ENCODE data around the gene CAPN2. TPM values are rescaled to one million over a fixed set of nuclear protein-coding genes. Genes with fewer than 3 reads are reported as not detected.

Gene CAPN2
- total RNA-seq, 1 donor: 340 TPM

- H2AFZ ChIP-seq (ENCODE audit: low read length): no peak overlapping the region
- no peak for DNase-seq (ENCODE audit: insufficient read length, low spot score, missing footprints)
- no peak overlapping the region for H3K4me2 ChIP-seq (ENCODE audit: insufficient read depth, low read length)
- no peaks in the 10 kb centered on the region for H3K9me3 ChIP-seq (ENCODE audit: low read depth, low read length)
- H3K36me3 ChIP-seq (ENCODE audit: insufficient read depth, low read length): peaks cover 87% of the 10 kb centered on the region
- TF ChIP-seq CTCF (IDR thresholded peaks at IDR 0.05; ENCODE audit: extremely low read depth, low read depth, low read length): no peak
- peaks cover 17% of the 10 kb centered on the region for H3K4me1 ChIP-seq (ENCODE audit: insufficient read depth, low read length)
- peaks cover 32% of the 10 kb centered on the region for H3K79me2 ChIP-seq (ENCODE audit: insufficient read depth, low read length)
- H3K4me3 ChIP-seq (ENCODE audit: insufficient read depth, low read length): no peak overlapping the region
- H3K27ac ChIP-seq (ENCODE audit: low read depth, low read length): no peak overlapping the region
- H3K27me3 ChIP-seq (ENCODE audit: insufficient read depth, low read length): no peaks in the 10 kb centered on the region
- peaks cover 19% of the 10 kb centered on the region for H4K20me1 ChIP-seq (ENCODE audit: insufficient read depth, low read length)
Measured at GRCh38 chr1:223750730-223751570, 38.6 kb downstream of the CAPN2 start.

GRCh38 chr1:223751696-223752095, 39.4 kb downstream of the CAPN2 start:
- no peak overlapping the region for H3K4me3 ChIP-seq (ENCODE audit: insufficient read depth, low read length)
- peaks cover 17% of the 10 kb centered on the region for H4K20me1 ChIP-seq (ENCODE audit: insufficient read depth, low read length)
- no peak overlapping the region for H3K27ac ChIP-seq (ENCODE audit: low read depth, low read length)
- peaks cover 17% of the 10 kb centered on the region for H3K4me1 ChIP-seq (ENCODE audit: insufficient read depth, low read length)
- no peaks in the 10 kb centered on the region for H3K9me3 ChIP-seq (ENCODE audit: low read depth, low read length)
- no peak overlapping the region for H3K4me2 ChIP-seq (ENCODE audit: insufficient read depth, low read length)
- no peaks in the 10 kb centered on the region for H3K27me3 ChIP-seq (ENCODE audit: insufficient read depth, low read length)
- DNase-seq (ENCODE audit: insufficient read length, low spot score, missing footprints): no peak
- peaks cover 91% of the 10 kb centered on the region for H3K36me3 ChIP-seq (ENCODE audit: insufficient read depth, low read length)
- peaks cover 29% of the 10 kb centered on the region for H3K79me2 ChIP-seq (ENCODE audit: insufficient read depth, low read length)
- TF ChIP-seq CTCF (IDR thresholded peaks at IDR 0.05; ENCODE audit: extremely low read depth, low read depth, low read length): no peak
- no peak overlapping the region for H2AFZ ChIP-seq (ENCODE audit: low read length)

- peak; percentile 77 for DNase-seq (ENCODE audit: insufficient read length, low spot score, missing footprints)
- Histone ChIP-seq H3K9me3 (ENCODE audit: low read depth, low read length) (no peaks in the 10 kb centered on the region), H2AFZ (ENCODE audit: low read length) (no peak overlapping the region), H3K36me3 (ENCODE audit: insufficient read depth, low read length) (peaks cover 90% of the 10 kb centered on the region), H3K4me3 (ENCODE audit: insufficient read depth, low read length) (no peak overlapping the region), H3K27me3 (ENCODE audit: insufficient read depth, low read length) (no peaks in the 10 kb centered on the region), H3K27ac (ENCODE audit: low read depth, low read length) (no peak overlapping the region), H4K20me1 (ENCODE audit: insufficient read depth, low read length) (peaks cover 5% of the 10 kb centered on the region), H3K4me1 (ENCODE audit: insufficient read depth, low read length) (peaks cover 12% of the 10 kb centered on the region), H3K79me2 (ENCODE audit: insufficient read depth, low read length) (peaks cover 19% of the 10 kb centered on the region), H3K4me2 (ENCODE audit: insufficient read depth, low read length) (no peak overlapping the region)
- TF ChIP-seq CTCF (IDR thresholded peaks at IDR 0.05; ENCODE audit: extremely low read depth, low read depth, low read length): no peak
Measured at GRCh38 chr1:223752721-223753515, 40.6 kb downstream of the CAPN2 start.
